Neural progenitor cell (in vitro differentiated cells): ENCODE measurements around the gene TMEM14B. TPM values are rescaled to one million over a fixed set of nuclear protein-coding genes. Genes with fewer than 3 reads are reported as not detected.
A peak's percentile ranks its signal among the peaks of the same experiment; 100 is the strongest.

Experiments used
- DNase-seq: peaks from one replicate; pipeline ENCODE4 v3.0.0-alpha.2; 2016; ENCODE audit warnings: low spot score
- H2AFZ ChIP-seq: fragments of 200-600 bp; sonication (generic); replicated peaks from 2 replicates; pipeline ENCODE4 v1.6.1; 2016; ENCODE audit warnings: antibody characterized with exemption
- H3F3A ChIP-seq: fragments of 200-600 bp; sonication (generic); 2 replicates; pipeline ENCODE4 v1.6.1; 2016; ENCODE audit warnings: antibody characterized with exemption, low read depth
- H3K27ac ChIP-seq: fragments of 200-600 bp; sonication (generic); 2 replicates; pipeline ENCODE4 v1.5.1; 2016; ENCODE audit warnings: mild to moderate bottlenecking
- H3K27me3 ChIP-seq: fragments of 200-600 bp; sonication (generic); 2 replicates; pipeline ENCODE4 v1.6.1; 2016; ENCODE audit warnings: mild to moderate bottlenecking, moderate library complexity
- H3K36me3 ChIP-seq: fragments of 200-600 bp; sonication (generic); 2 replicates; pipeline ENCODE4 v1.5.1; 2016
- H3K4me1 ChIP-seq: fragments of 200-600 bp; sonication (generic); 2 replicates; pipeline ENCODE4 v1.6.1; 2016; ENCODE audit warnings: mixed run types
- H3K4me2 ChIP-seq: fragments of 200-600 bp; sonication (generic); 2 replicates; pipeline ENCODE4 v1.6.1; 2016
- H3K4me3 ChIP-seq: fragments of 200-600 bp; sonication (generic); 2 replicates; pipeline ENCODE4 v1.5.1; 2016
- H3K79me2 ChIP-seq: fragments of 200-600 bp; sonication (generic); 2 replicates; pipeline ENCODE4 v1.6.1; 2016; ENCODE audit warnings: low read depth
- H3K9ac ChIP-seq: fragments of 200-600 bp; sonication (generic); 2 replicates; pipeline ENCODE4 v1.6.1; 2016
- H3K9me3 ChIP-seq: fragments of 200-600 bp; sonication (generic); 2 replicates; pipeline ENCODE4 v1.5.1; 2016; ENCODE audit warnings: low read depth
- H4K20me1 ChIP-seq: fragments of 200-600 bp; sonication (generic); 2 replicates; pipeline ENCODE4 v1.6.1; 2016; ENCODE audit warnings: low read depth
- H3K27ac Mint-ChIP-seq: 3 replicates; pipeline ENCODE4 v1.8.0; 2021; ENCODE audit warnings: mixed read lengths
- H3K27me3 Mint-ChIP-seq: 2 replicates; pipeline ENCODE4 v1.8.0; 2022; ENCODE audit warnings: low read depth, mild to moderate bottlenecking, inconsistent platforms, moderate library complexity, mixed read lengths; ENCODE audit not compliant: insufficient read depth
- H3K36me3 Mint-ChIP-seq: 3 replicates; pipeline ENCODE4 v1.8.0; 2021; ENCODE audit warnings: mixed read lengths
- H3K4me1 Mint-ChIP-seq: 3 replicates; pipeline ENCODE4 v1.8.0; 2021; ENCODE audit warnings: mixed read lengths
- H3K4me3 Mint-ChIP-seq: 3 replicates; pipeline ENCODE4 v1.8.0; 2021; ENCODE audit warnings: mild to moderate bottlenecking, moderate library complexity, mixed read lengths
- H3K9me3 Mint-ChIP-seq: 3 replicates; pipeline ENCODE4 v1.8.0; 2020; ENCODE audit warnings: mixed read lengths
- EZH2 ChIP-seq: fragments of 200-600 bp; sonication (generic); IDR thresholded peaks from 2 replicates; pipeline ENCODE4 v1.6.1; 2017; ENCODE audit warnings: antibody characterized with exemption, mild to moderate bottlenecking, moderate library complexity
- EZH2phosphoT487 ChIP-seq: fragments of 200-600 bp; sonication (generic); IDR thresholded peaks from 2 replicates; pipeline ENCODE4 v1.6.1; 2017; ENCODE audit warnings: antibody characterized with exemption
- total RNA-seq: library from RNA; depleted of rRNA; stranded (reverse); fragments of >200 nt; gene quantifications from 2 replicates; pipeline ENCODE4 v1.2.3, GENCODE V29; 2015; ENCODE audit warnings: low replicate concordance
- TF ChIP-seq, protein P1 (sequence below): fragments of 200-600 bp; sonication (generic); IDR thresholded peaks from 2 replicates; pipeline ENCODE4 v1.5.1; 2017; ENCODE audit warnings: antibody characterized with exemption, mild to moderate bottlenecking

TMEM14B gene
- total RNA-seq: 96.0 and 138 TPM in 2 replicates

DNA sequence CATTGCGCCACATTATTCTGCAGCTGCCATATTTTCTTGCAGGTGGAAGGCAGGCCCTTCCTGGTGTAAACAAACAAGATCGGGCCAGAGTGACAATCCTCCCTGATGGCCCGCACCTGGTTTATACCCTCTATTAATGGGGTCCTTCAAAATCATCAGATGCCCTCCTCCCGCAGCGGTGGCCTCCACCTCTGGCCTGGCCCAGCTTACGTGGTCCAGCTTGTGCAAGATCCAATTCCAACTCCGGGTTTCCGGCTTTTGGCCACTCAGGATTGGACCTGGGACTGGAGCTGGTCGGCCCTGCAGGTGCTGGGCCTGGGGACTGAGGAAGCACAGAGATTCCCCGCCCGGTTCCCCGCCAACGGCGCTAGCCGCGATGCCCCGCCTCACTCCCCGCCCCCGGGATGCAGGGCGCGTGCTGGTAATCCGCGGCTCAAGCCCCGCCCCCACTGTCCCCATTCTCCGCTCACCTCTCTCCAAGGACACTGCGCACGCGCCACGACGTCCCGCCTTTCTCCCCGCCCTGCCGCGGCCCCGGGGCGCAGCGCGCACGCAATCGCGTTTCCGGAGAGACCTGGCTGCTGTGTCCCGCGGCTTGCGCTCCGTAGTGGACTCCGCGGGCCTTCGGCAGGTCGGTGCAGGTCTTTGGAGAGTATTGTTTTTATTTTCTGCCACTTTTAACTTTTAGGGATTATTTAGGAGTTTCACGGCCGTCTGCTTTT lies at the start of gene TMEM14B:
Gene TMEM14B, plus strand, starts transcription at position 555 of the 722 bp plus-strand sequence. CDS start 1,441 bp downstream, outside the sequence.
- Mint-ChIP-seq H3K4me1 (peaks cover 20% of the 10 kb centered on the region), H3K36me3 (peaks cover 12% of the 10 kb centered on the region), H3K4me3 (peak within 1 kb of the TSS; percentile 94), H3K9me3 (no peaks in the 10 kb centered on the region), H3K27ac (peak within 1 kb of the TSS; percentile 64), H3K27me3 (peaks cover 5% of the 10 kb centered on the region)
- Histone ChIP-seq H4K20me1 (peaks cover 35% of the 10 kb centered on the region), H3K4me2 (peak within 1 kb of the TSS; percentile 81), H3K4me1 (peaks cover 26% of the 10 kb centered on the region), H3K4me3 (peak within 1 kb of the TSS; percentile 89), H3F3A (peaks cover 11% of the 10 kb centered on the region), H3K9me3 (no peaks in the 10 kb centered on the region), H3K36me3 (no peaks in the 10 kb centered on the region), H3K27me3 (no peaks in the 10 kb centered on the region), H3K9ac (peak within 1 kb of the TSS; percentile 85), H2AFZ (peak within 1 kb of the TSS; percentile 70), H3K27ac (no peak within 1 kb of the TSS), H3K79me2 (peaks cover 47% of the 10 kb centered on the region)
- TF ChIP-seq EZH2phosphoT487: no peak
- TF ChIP-seq, protein P1, sequence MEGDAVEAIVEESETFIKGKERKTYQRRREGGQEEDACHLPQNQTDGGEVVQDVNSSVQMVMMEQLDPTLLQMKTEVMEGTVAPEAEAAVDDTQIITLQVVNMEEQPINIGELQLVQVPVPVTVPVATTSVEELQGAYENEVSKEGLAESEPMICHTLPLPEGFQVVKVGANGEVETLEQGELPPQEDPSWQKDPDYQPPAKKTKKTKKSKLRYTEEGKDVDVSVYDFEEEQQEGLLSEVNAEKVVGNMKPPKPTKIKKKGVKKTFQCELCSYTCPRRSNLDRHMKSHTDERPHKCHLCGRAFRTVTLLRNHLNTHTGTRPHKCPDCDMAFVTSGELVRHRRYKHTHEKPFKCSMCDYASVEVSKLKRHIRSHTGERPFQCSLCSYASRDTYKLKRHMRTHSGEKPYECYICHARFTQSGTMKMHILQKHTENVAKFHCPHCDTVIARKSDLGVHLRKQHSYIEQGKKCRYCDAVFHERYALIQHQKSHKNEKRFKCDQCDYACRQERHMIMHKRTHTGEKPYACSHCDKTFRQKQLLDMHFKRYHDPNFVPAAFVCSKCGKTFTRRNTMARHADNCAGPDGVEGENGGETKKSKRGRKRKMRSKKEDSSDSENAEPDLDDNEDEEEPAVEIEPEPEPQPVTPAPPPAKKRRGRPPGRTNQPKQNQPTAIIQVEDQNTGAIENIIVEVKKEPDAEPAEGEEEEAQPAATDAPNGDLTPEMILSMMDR: no peak
- TF ChIP-seq EZH2: no peak
- peak; percentile 100 for DNase-seq

DNA sequence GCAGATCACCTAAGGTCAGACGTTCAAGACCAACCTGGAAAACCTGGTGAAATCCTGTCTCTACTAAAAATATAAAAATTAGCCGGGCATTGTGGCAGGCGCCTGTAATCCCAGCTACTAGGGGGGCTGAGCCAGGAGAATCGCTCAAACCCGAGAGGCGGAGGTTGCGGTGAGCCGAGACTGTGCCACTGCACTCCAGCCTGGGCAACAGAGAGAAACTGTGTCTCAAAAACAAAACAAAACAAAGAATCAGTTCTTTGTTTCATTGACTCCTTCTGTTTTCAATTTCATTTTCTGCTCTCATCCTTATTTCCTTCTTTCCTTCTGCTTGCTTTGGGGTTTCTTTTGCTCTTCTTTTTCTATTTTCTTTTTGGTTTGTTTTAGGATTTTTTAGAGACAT lies 33.6 kb upstream of the TMEM14B start:
- H3K9ac ChIP-seq: no peak overlapping the region
- H4K20me1 ChIP-seq: no peaks in the 10 kb centered on the region
- H3K27ac ChIP-seq: no peak overlapping the region
- Mint-ChIP-seq H3K4me1 (no peaks in the 10 kb centered on the region), H3K27me3 (no peaks in the 10 kb centered on the region), H3K4me3 (no peak overlapping the region), H3K9me3 (no peaks in the 10 kb centered on the region), H3K27ac (no peak overlapping the region), H3K36me3 (peaks cover 2% of the 10 kb centered on the region)
- no peak for DNase-seq
- H3F3A ChIP-seq: peaks cover 8% of the 10 kb centered on the region
- peaks cover 10% of the 10 kb centered on the region for H3K36me3 ChIP-seq
- no peak overlapping the region for H2AFZ ChIP-seq
- H3K9me3 ChIP-seq: no peaks in the 10 kb centered on the region
- TF ChIP-seq EZH2 (no peak), EZH2phosphoT487 (no peak)
- TF ChIP-seq, protein P1: no peak
- H3K4me3 ChIP-seq: no peak overlapping the region
- no peaks in the 10 kb centered on the region for H3K27me3 ChIP-seq
- peaks cover 4% of the 10 kb centered on the region for H3K4me1 ChIP-seq
- H3K79me2 ChIP-seq: no peaks in the 10 kb centered on the region
- H3K4me2 ChIP-seq: no peak overlapping the region

DNA sequence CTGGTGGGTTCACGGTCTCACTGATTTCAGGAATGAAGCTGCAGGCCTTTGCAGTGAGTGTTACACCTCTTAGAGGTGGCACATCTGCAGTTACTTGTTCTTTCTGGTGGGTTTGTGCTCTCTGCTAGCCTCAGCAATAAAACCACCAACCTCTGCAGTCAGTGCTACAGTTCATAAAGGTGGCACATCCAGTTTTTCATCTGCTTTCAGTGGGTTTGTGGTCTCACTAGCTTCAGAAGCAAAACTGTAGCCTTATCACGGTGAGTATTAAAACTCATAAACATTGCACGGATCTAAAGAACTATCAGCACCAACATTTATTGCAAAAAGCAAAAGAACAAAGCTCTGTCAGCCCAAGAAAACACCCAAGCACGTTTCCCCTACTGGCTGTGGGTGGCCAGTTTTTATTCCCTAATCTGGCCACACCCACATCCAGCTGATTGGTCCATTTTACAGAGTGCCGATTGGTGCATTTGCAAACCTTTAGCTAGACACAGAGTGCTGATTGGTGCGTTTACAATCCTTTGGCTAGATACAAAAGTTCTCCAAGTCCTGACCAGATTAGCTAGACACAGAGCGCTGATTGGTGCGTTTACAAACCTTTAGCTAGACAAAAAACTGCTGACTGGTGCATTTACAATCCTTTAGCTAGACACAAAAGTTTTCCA lies 28.2 kb upstream of the TMEM14B start:
- no peaks in the 10 kb centered on the region for H3K36me3 Mint-ChIP-seq
- Histone ChIP-seq H3K27ac (no peak overlapping the region), H3K4me2 (no peak overlapping the region), H2AFZ (no peak overlapping the region), H3K9me3 (no peaks in the 10 kb centered on the region), H3K36me3 (no peaks in the 10 kb centered on the region), H3K4me1 (peaks cover 11% of the 10 kb centered on the region), H3K79me2 (peaks cover 14% of the 10 kb centered on the region), H3K27me3 (no peaks in the 10 kb centered on the region), H3K9ac (no peak overlapping the region), H4K20me1 (peaks cover 6% of the 10 kb centered on the region), H3K4me3 (no peak overlapping the region), H3F3A (peaks cover 19% of the 10 kb centered on the region)
- peaks cover 24% of the 10 kb centered on the region for H3K4me1 Mint-ChIP-seq
- no peaks in the 10 kb centered on the region for H3K27me3 Mint-ChIP-seq
- TF ChIP-seq EZH2phosphoT487: no peak
- no peak for TF ChIP-seq EZH2
- TF ChIP-seq, protein P1: no peak
- H3K27ac Mint-ChIP-seq: no peak overlapping the region
- no peak overlapping the region for H3K4me3 Mint-ChIP-seq
- no peaks in the 10 kb centered on the region for H3K9me3 Mint-ChIP-seq
- no peak for DNase-seq
